ENCODE data around the gene IRF2BPL. TPM values are rescaled to one million over a fixed set of nuclear protein-coding genes. Genes with fewer than 3 reads are reported as not detected.

IRF2BPL gene
- total and polyA plus RNA-seq, 3 experiments from 2014 or later, result 3.7 to 27.2 (median 25.6) TPM

- Histone ChIP-seq H3K4me3 (ENCODE audit: low read length) (no peak overlapping the region), H3K4me1 (ENCODE audit: insufficient read depth, low read length) (peaks cover 72% of the 10 kb centered on the region), H3K27ac (ENCODE audit: low read depth, low read length) (no peak overlapping the region), H3K27me3 (ENCODE audit: insufficient read depth, low read length, poor library complexity, severe bottlenecking) (no peaks in the 10 kb centered on the region), H3K36me3 (ENCODE audit: insufficient read depth, low read length) (no peaks in the 10 kb centered on the region), H3K9me3 (ENCODE audit: low read length) (no peaks in the 10 kb centered on the region)
- peak overlapping the region; percentile 24 to 100 (median 86) for H3K27ac Mint-ChIP-seq
- H3K27me3 Mint-ChIP-seq, result peaks cover 0 to 2% of the 10 kb centered on the region in 2 donors
- DNase-seq, result no peak
- POLR2A ChIA-PET, result interaction anchor here (1.0 kb wide), 1 partner anchor 9 kb away, joined by 3 read pairs; no protein-coding TSS in a partner anchor
- CTCF ChIA-PET, result interaction anchor here (1.1 to 2.9 kb wide), 5 partner anchors 9 to 161 kb away, joined by 3 to 9 read pairs (median 4); partner anchors contain the start of gene IRF2BPL
- H3K4me1 Mint-ChIP-seq, result peaks cover 79 to 93% (median 91%) of the 10 kb centered on the region in 3 donors
- peak overlapping the region in 3 of 7 donors; percentile 5 to 89 (median 83) for H3K4me3 Mint-ChIP-seq
- no peaks in the 10 kb centered on the region for H3K9me3 Mint-ChIP-seq
- H3K36me3 Mint-ChIP-seq, result peaks cover 0 to 1% (median 0%) of the 10 kb centered on the region in 3 donors
Observed at GRCh38 chr14:77036484-77037214, 8.1 kb upstream of the IRF2BPL start.

- ChIA-PET POLR2A (no interaction called here), CTCF (interaction anchor here (0.8 to 2.9 kb wide), 6 partner anchors 8 to 122 kb away, joined by 3 to 9 read pairs (median 3); partner anchors contain the start of gene IRF2BPL)
- Mint-ChIP-seq H3K4me3 (peak overlapping the region in 3 of 7 donors; percentile 8 to 71 (median 43)), H3K36me3 (peaks cover 0 to 5% (median 0%) of the 10 kb centered on the region in 3 donors), H3K9me3 (no peaks in the 10 kb centered on the region), H3K4me1 (peaks cover 69 to 86% (median 85%) of the 10 kb centered on the region in 3 donors), H3K27ac (peak overlapping the region in 7 of 8 donors; percentile 58 to 100 (median 73)), H3K27me3 (peaks cover 0 to 2% of the 10 kb centered on the region in 2 donors)
- H3K27me3 ChIP-seq (ENCODE audit: insufficient read depth, low read length, poor library complexity, severe bottlenecking), result no peaks in the 10 kb centered on the region
- no peak overlapping the region for H3K27ac ChIP-seq (ENCODE audit: low read depth, low read length)
- peaks cover 70% of the 10 kb centered on the region for H3K4me1 ChIP-seq (ENCODE audit: insufficient read depth, low read length)
- no peak for DNase-seq
- H3K9me3 ChIP-seq (ENCODE audit: low read length), result no peaks in the 10 kb centered on the region
- H3K4me3 ChIP-seq (ENCODE audit: low read length), result no peak overlapping the region
- H3K36me3 ChIP-seq (ENCODE audit: insufficient read depth, low read length), result no peaks in the 10 kb centered on the region
Observed at GRCh38 chr14:77035267-77035666, 6.8 kb upstream of the IRF2BPL start.

GRCh38 chr14:77033622-77034589 lies 5.4 kb upstream of the IRF2BPL start:
- peak overlapping the region; percentile 78 for H3K4me3 ChIP-seq (ENCODE audit: low read length)
- ChIA-PET POLR2A (interaction anchor here (1.9 kb wide), 1 partner anchor 72 kb away, joined by 6 read pairs; no protein-coding TSS in a partner anchor), CTCF (interaction anchor here (0.8 to 2.2 kb wide), 7 partner anchors 19 to 121 kb away, joined by 3 to 11 read pairs (median 3); no protein-coding TSS in a partner anchor)
- peaks cover 68 to 83% (median 79%) of the 10 kb centered on the region in 3 donors for H3K4me1 Mint-ChIP-seq
- peaks cover 0 to 9% (median 0%) of the 10 kb centered on the region in 3 donors for H3K36me3 Mint-ChIP-seq
- H3K36me3 ChIP-seq (ENCODE audit: insufficient read depth, low read length), result no peaks in the 10 kb centered on the region
- H3K27ac Mint-ChIP-seq, result peak overlapping the region; percentile 85 to 100 (median 98)
- H3K4me1 ChIP-seq (ENCODE audit: insufficient read depth, low read length), result peaks cover 73% of the 10 kb centered on the region
- H3K9me3 Mint-ChIP-seq, result no peaks in the 10 kb centered on the region
- peak overlapping the region; percentile 90 for H3K27ac ChIP-seq (ENCODE audit: low read depth, low read length)
- peaks cover 0 to 2% of the 10 kb centered on the region in 2 donors for H3K27me3 Mint-ChIP-seq
- H3K4me3 Mint-ChIP-seq, result peak overlapping the region; percentile 90 to 98 (median 91)
- H3K9me3 ChIP-seq (ENCODE audit: low read length), result no peaks in the 10 kb centered on the region
- DNase-seq, result peak; percentile 56 to 87 (median 76)
- H3K27me3 ChIP-seq (ENCODE audit: insufficient read depth, low read length, poor library complexity, severe bottlenecking), result no peaks in the 10 kb centered on the region

- Mint-ChIP-seq H3K4me3 (peak overlapping the region; percentile 90 to 98 (median 91)), H3K36me3 (peaks cover 0 to 13% (median 2%) of the 10 kb centered on the region in 3 donors), H3K27ac (peak overlapping the region; percentile 85 to 100 (median 98)), H3K27me3 (peaks cover 0 to 3% of the 10 kb centered on the region in 2 donors), H3K4me1 (peaks cover 63 to 79% (median 75%) of the 10 kb centered on the region in 3 donors), H3K9me3 (no peaks in the 10 kb centered on the region)
- no peaks in the 10 kb centered on the region for H3K36me3 ChIP-seq (ENCODE audit: insufficient read depth, low read length)
- POLR2A ChIA-PET, result interaction anchor here (1.0 to 1.9 kb wide), 3 partner anchors 71 to 79 kb away, joined by 4 to 6 read pairs (median 6); no protein-coding TSS in a partner anchor
- no peaks in the 10 kb centered on the region for H3K27me3 ChIP-seq (ENCODE audit: insufficient read depth, low read length, poor library complexity, severe bottlenecking)
- peak; percentile 66 to 83 (median 73) for DNase-seq
- peaks cover 67% of the 10 kb centered on the region for H3K4me1 ChIP-seq (ENCODE audit: insufficient read depth, low read length)
- H3K27ac ChIP-seq (ENCODE audit: low read depth, low read length), result peak overlapping the region; percentile 90
- H3K9me3 ChIP-seq (ENCODE audit: low read length), result no peaks in the 10 kb centered on the region
- CTCF ChIA-PET, result interaction anchor here (0.8 to 2.2 kb wide), 9 partner anchors 20 to 119 kb away, joined by 3 to 11 read pairs (median 3); no protein-coding TSS in a partner anchor
- H3K4me3 ChIP-seq (ENCODE audit: low read length), result peak overlapping the region; percentile 78
Observed at GRCh38 chr14:77032844-77033621, 4.5 kb upstream of the IRF2BPL start.

GRCh38 chr14:77032491-77032843 lies 4.0 kb upstream of the IRF2BPL start:
- peaks cover 57 to 73% (median 69%) of the 10 kb centered on the region in 3 donors for H3K4me1 Mint-ChIP-seq
- H3K27ac ChIP-seq (ENCODE audit: low read depth, low read length), result peak overlapping the region; percentile 90
- no peaks in the 10 kb centered on the region for H3K9me3 Mint-ChIP-seq
- H3K4me3 Mint-ChIP-seq, result peak overlapping the region; percentile 90 to 98 (median 91)
- H3K4me3 ChIP-seq (ENCODE audit: low read length), result peak overlapping the region; percentile 78
- no peaks in the 10 kb centered on the region for H3K36me3 ChIP-seq (ENCODE audit: insufficient read depth, low read length)
- H3K4me1 ChIP-seq (ENCODE audit: insufficient read depth, low read length), result peaks cover 62% of the 10 kb centered on the region
- no peaks in the 10 kb centered on the region for H3K27me3 ChIP-seq (ENCODE audit: insufficient read depth, low read length, poor library complexity, severe bottlenecking)
- no peaks in the 10 kb centered on the region for H3K9me3 ChIP-seq (ENCODE audit: low read length)
- H3K27me3 Mint-ChIP-seq, result peaks cover 0 to 3% of the 10 kb centered on the region in 2 donors
- peak overlapping the region; percentile 85 to 100 (median 98) for H3K27ac Mint-ChIP-seq
- ChIA-PET POLR2A (interaction anchor here (1.0 to 1.9 kb wide), 3 partner anchors 70 to 79 kb away, joined by 4 to 6 read pairs (median 6); no protein-coding TSS in a partner anchor), CTCF (interaction anchor here (0.8 to 2.2 kb wide), 10 partner anchors 9 to 119 kb away, joined by 3 to 11 read pairs (median 3); no protein-coding TSS in a partner anchor)
- DNase-seq, result no peak
- H3K36me3 Mint-ChIP-seq, result peaks cover 0 to 14% (median 2%) of the 10 kb centered on the region in 3 donors

DNA sequence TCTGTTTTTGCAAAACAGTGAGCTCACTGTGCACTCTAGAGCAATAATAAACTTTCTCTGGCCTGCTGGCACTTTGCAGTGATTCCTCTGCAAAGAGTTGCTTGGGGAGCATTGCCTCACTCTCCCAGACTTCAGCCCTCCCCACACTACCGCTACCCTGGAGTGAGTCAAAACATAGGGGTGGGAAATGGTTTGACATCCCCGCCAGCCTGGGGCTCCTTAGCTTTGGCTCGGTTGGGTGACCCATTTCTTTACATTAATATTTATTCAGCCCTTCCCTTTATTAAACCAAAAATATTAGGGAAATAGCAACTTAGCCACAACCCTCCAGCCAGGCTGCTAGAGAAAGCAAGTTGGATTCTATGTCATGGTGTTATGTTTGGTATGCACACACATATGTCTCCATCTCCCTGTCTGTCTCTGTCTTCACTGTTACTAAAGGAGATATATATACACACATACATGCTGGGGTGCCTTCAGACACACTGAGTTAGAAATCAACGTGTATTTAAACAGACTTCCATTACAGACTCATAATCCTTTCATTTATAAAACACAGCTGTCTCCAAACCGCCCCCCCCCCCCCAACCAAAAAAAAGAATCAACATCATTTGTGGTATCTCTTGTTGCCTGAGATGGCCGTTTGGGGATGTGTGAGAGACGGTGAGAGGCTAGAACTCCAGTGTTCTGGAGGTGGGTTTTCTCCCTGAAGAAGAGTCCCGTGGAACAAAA lies 3.4 kb upstream of the IRF2BPL start:
- no peak for DNase-seq
- Histone ChIP-seq H3K27ac (ENCODE audit: low read depth, low read length) (no peak overlapping the region), H3K4me3 (ENCODE audit: low read length) (peak overlapping the region; percentile 78), H3K4me1 (ENCODE audit: insufficient read depth, low read length) (peaks cover 56% of the 10 kb centered on the region), H3K9me3 (ENCODE audit: low read length) (no peaks in the 10 kb centered on the region), H3K36me3 (ENCODE audit: insufficient read depth, low read length) (no peaks in the 10 kb centered on the region), H3K27me3 (ENCODE audit: insufficient read depth, low read length, poor library complexity, severe bottlenecking) (no peaks in the 10 kb centered on the region)
- Mint-ChIP-seq H3K4me3 (peak overlapping the region; percentile 90 to 98 (median 91)), H3K27ac (peak overlapping the region; percentile 85 to 100 (median 98)), H3K4me1 (peaks cover 52 to 68% (median 63%) of the 10 kb centered on the region in 3 donors), H3K9me3 (no peaks in the 10 kb centered on the region), H3K36me3 (peaks cover 0 to 15% (median 2%) of the 10 kb centered on the region in 3 donors), H3K27me3 (peaks cover 0 to 3% of the 10 kb centered on the region in 2 donors)
- ChIA-PET POLR2A (interaction anchor here (0.6 to 1.9 kb wide), 4 partner anchors 8 to 78 kb away, joined by 3 to 6 read pairs (median 5); no protein-coding TSS in a partner anchor), CTCF (interaction anchor here (0.8 to 2.2 kb wide), 10 partner anchors 9 to 118 kb away, joined by 3 to 11 read pairs (median 3); no protein-coding TSS in a partner anchor)

Data from CD8-positive, alpha-beta memory T cell (primary cell).